NCI-H2196 treated with DMSO at 0.1 percent for 48 hours (cell line): Measurements from ENCODE around the gene CNDP2.

Experiments
- DNase-seq: peaks from one replicate; lab custom pipeline; 2025; ENCODE audit not compliant: unreplicated experiment; lab: John Stamatoyannopoulos, UW

The CNDP2 gene

GRCh38 chr18:74569401-74569800, 73.2 kb downstream of the CNDP2 start:
- DNase-seq = no peak

DNA sequence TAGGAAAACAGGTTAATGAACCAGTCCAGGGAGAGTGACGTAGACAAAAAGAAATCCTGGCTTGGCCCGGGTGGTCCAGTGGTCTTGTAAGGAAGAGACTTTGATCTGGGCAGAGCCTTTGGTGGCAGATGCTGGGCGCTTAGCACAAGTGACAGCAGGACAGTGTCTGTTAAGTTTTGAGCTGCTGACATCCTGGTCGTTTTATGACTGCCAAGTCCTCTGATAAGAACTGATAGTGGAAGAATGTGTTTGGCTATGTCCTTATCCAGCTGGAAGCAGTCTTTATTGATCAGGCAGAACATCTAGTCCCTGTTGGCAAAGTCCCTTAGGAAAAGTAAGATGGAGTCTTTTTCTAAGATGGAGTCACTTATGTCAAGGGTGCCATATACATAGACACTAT, 74.1 kb downstream of the CNDP2 start:
- no peak for DNase-seq

GRCh38 chr18:74571895-74572680, 75.9 kb downstream of the CNDP2 start:
- no peak for DNase-seq

DNA sequence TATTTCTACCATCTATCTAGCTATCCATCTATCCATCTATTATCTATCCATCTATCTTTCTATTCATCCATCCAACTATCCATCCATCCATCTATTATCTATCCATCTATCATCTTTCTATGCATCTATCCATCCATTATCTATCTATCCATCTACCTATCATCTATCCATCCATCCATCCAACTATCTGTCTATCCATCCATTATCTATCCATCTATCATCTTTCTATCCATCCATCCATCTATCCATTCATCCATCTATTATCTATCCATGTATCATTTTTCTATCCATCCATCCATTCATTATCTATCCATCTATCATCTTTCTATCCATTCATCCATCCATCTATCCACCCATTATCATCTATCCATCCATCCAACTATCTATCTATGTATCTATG, 76.9 kb downstream of the CNDP2 start:
- DNase-seq = no peak
